ENCODE results near the gene EIF4A3.

The EIF4A3 gene

GRCh38 chr17:80108036-80108971 is 38.6 kb downstream of the EIF4A3 start:
- no peak for TF ChIP-seq CTCF (IDR thresholded peaks at IDR 0.05; ENCODE audit: insufficient read depth, low read length, missing control alignments)
- no peak overlapping the region for H3K4me3 ChIP-seq (ENCODE audit: low read depth, low read length)
- no peak for DNase-seq (ENCODE audit: low read depth, low spot score)
- ChIA-PET POLR2A (no interaction called here), CTCF (interaction anchor here (1.4 to 2.6 kb wide), 3 partner anchors 7 to 26 kb away, joined by 3 to 20 read pairs (median 4); partner anchors contain the start of gene GAA)

- POLR2A ChIA-PET: no interaction called here
These were observed 39.5 kb downstream of the EIF4A3 start for GRCh38 chr17:80107231-80108021.

GRCh38 chr17:80106751-80107150 is 40.2 kb downstream of the EIF4A3 start:
- no peak for TF ChIP-seq CTCF (IDR thresholded peaks at IDR 0.05; ENCODE audit: insufficient read depth, low read length, missing control alignments)
- POLR2A ChIA-PET: no interaction called here
- DNase-seq (ENCODE audit: low read depth, low spot score): no peak
- CTCF ChIA-PET: interaction anchor here (0.6 to 0.7 kb wide), 2 partner anchors 16 to 24 kb away, joined by 3 read pairs; no protein-coding TSS in a partner anchor
- no peak overlapping the region for H3K4me3 ChIP-seq (ENCODE audit: low read depth, low read length)

More at GRCh38 chr17:80107231-80108021, 39.5 kb downstream of the EIF4A3 start:
- CTCF ChIA-PET: interaction anchor here (0.6 to 1.4 kb wide), 2 partner anchors 15 to 25 kb away, joined by 3 read pairs; no protein-coding TSS in a partner anchor
- TF ChIP-seq CTCF (IDR thresholded peaks at IDR 0.05; ENCODE audit: insufficient read depth, low read length, missing control alignments): no peak
- no peak for DNase-seq (ENCODE audit: low read depth, low spot score)
- no peak overlapping the region for H3K4me3 ChIP-seq (ENCODE audit: low read depth, low read length)

GRCh38 chr17:80106176-80106575 is 40.8 kb downstream of the EIF4A3 start:
- ChIA-PET CTCF (interaction anchor here (0.7 kb wide), 1 partner anchor 24 kb away, joined by 3 read pairs; no protein-coding TSS in a partner anchor), POLR2A (no interaction called here)
- no peak for DNase-seq (ENCODE audit: low read depth, low spot score)
- no peak overlapping the region for H3K4me3 ChIP-seq (ENCODE audit: low read depth, low read length)
- no peak for TF ChIP-seq CTCF (IDR thresholded peaks at IDR 0.05; ENCODE audit: insufficient read depth, low read length, missing control alignments)

GRCh38 chr17:80105762-80106161 is 41.2 kb downstream of the EIF4A3 start:
- no peak for DNase-seq (ENCODE audit: low read depth, low spot score)
- H3K4me3 ChIP-seq (ENCODE audit: low read depth, low read length): no peak overlapping the region
- CTCF ChIA-PET: no interaction called here
- POLR2A ChIA-PET: no interaction called here
- TF ChIP-seq CTCF (IDR thresholded peaks at IDR 0.05; ENCODE audit: insufficient read depth, low read length, missing control alignments): no peak

Data from AG04449 (cell line).